OCI-LY7 (cell line): ENCODE measurements around the gene ETS2. TPM values are rescaled to one million over a fixed set of nuclear protein-coding genes. Genes with fewer than 3 reads are reported as not detected.

Experiments
- BruUV-seq: library from RNA; stranded (reverse); fragments of 400-500 nt; replicated peaks from 2 replicates; lab custom pipeline; 2021; lab: Mats Ljungman, UMichigan
- CTCF ChIA-PET: fragments of 300-600 bp; sonication (Branson Sonifier 250); formaldehyde crosslinking; loops from one replicate; lab custom pipeline; 2022; ENCODE audit warnings: antibody characterized with exemption; ENCODE audit not compliant: unreplicated experiment; lab: Charles Lee
- POLR2A ChIA-PET: fragments of 300-600 bp; sonication (Branson Sonifier 250); formaldehyde crosslinking; loops from one replicate; lab custom pipeline; 2022; ENCODE audit warnings: antibody characterized with exemption; lab: Charles Lee
- DNase-seq: peaks from one replicate; pipeline ENCODE4 v3.0.0-alpha.2; 2015; ENCODE audit warnings: low spot score
- H2AFZ ChIP-seq: fragments of 200-600 bp; sonication (generic), shearing (Covaris generic); 2 replicates; pipeline ENCODE4 v1.6.1; 2014; ENCODE audit warnings: mild to moderate bottlenecking, antibody characterized with exemption, low read length, moderate library complexity
- H3K27ac ChIP-seq: fragments of 200-600 bp; sonication (generic); 2 replicates; pipeline ENCODE4 v1.5.1; 2014; ENCODE audit warnings: mixed run types, low read depth, mild to moderate bottlenecking, moderate library complexity, low read length, inconsistent platforms; ENCODE audit not compliant: poor library complexity, severe bottlenecking
- H3K36me3 ChIP-seq: fragments of 200-600 bp; sonication (generic); 2 replicates; pipeline ENCODE4 v1.6.1; 2014; ENCODE audit warnings: mild to moderate bottlenecking, antibody characterized with exemption, low read length, moderate library complexity, mixed read lengths; ENCODE audit not compliant: insufficient read depth
- H3K4me1 ChIP-seq: fragments of 200-600 bp; sonication (generic); 2 replicates; pipeline ENCODE4 v1.5.1; 2014; ENCODE audit warnings: mild to moderate bottlenecking, low read length; ENCODE audit not compliant: insufficient read depth, poor library complexity, severe bottlenecking
- H3K4me2 ChIP-seq: fragments of 200-600 bp; sonication (generic); 2 replicates; pipeline ENCODE4 v1.6.1; 2014; ENCODE audit warnings: mild to moderate bottlenecking, low read length
- H3K4me3 ChIP-seq: fragments of 200-600 bp; sonication (generic); 2 replicates; pipeline ENCODE4 v1.5.1; 2014; ENCODE audit warnings: mild to moderate bottlenecking, low read depth, low read length; ENCODE audit not compliant: poor library complexity, severe bottlenecking
- H3K79me2 ChIP-seq: fragments of 200-600 bp; sonication (generic); 2 replicates; pipeline ENCODE4 v1.6.1; 2016; ENCODE audit warnings: low read depth, mild to moderate bottlenecking, low read length, moderate library complexity, mixed read lengths; ENCODE audit not compliant: insufficient read depth
- H3K9me2 ChIP-seq: fragments of 200-600 bp; sonication (generic); 2 replicates; pipeline ENCODE4 v1.6.1; 2016; ENCODE audit warnings: mild to moderate bottlenecking, low read length, mixed read lengths; ENCODE audit not compliant: insufficient read depth
- H3K9me3 ChIP-seq: fragments of 200-600 bp; sonication (generic); 2 replicates; pipeline ENCODE4 v1.6.1; 2014; ENCODE audit warnings: mild to moderate bottlenecking, mixed run types, low read length, mixed read lengths
- H4K20me1 ChIP-seq: fragments of 200-600 bp; sonication (generic); 2 replicates; pipeline ENCODE4 v1.6.1; 2014; ENCODE audit warnings: mild to moderate bottlenecking, antibody characterized with exemption, low read length, moderate library complexity, mixed read lengths; ENCODE audit not compliant: insufficient read depth
- CTCF ChIP-seq: fragments of 200-600 bp; sonication (generic); conservative IDR thresholded peaks from 2 replicates; pipeline ENCODE4 v1.5.1; 2014; ENCODE audit warnings: mild to moderate bottlenecking, antibody characterized with exemption, low read length, moderate library complexity, mixed read lengths
- EZH2phosphoT487 ChIP-seq: fragments of 200-600 bp; sonication (generic); IDR thresholded peaks from 2 replicates; pipeline ENCODE4 v1.6.1; 2018; ENCODE audit warnings: low read depth, borderline replicate concordance, mild to moderate bottlenecking, mixed run types, antibody characterized with exemption, low read length, moderate library complexity, mixed read lengths
- intact Hi-C: fragments of 100-400 bp; cut with micrococcal nuclease; formaldehyde crosslinking; loops from one replicate; pipeline ENCODE4 v1.10.0; 2022; ENCODE audit not compliant: unreplicated experiment
- total RNA-seq, 2 experiments: library from RNA; depleted of rRNA in 1 of 2; stranded (reverse); fragments of >200 nt in 1 of 2; shearing (Covaris generic) in 1 of 2; gene quantifications; 2 replicates each; pipeline ENCODE4 v1.2.3, GENCODE V29; 2014 to 2022

The ETS2 gene
- total RNA-seq, 2 experiments from 2014 or later = 9.8 to 24.1 TPM

- intact Hi-C loops = no loop called here
- no peaks in the 10 kb centered on the region for H4K20me1 ChIP-seq
- H3K9me3 ChIP-seq = peaks cover 7% of the 10 kb centered on the region; the same call in 1 of the 2 replicates
- H3K9me2 ChIP-seq = no peaks in the 10 kb centered on the region
- H3K27ac ChIP-seq = no peak overlapping the region
- TF ChIP-seq EZH2phosphoT487 (no peak), CTCF (no peak)
- no peak overlapping the region for H3K4me2 ChIP-seq
- H3K4me1 ChIP-seq = peaks cover 20% of the 10 kb centered on the region
- ChIA-PET POLR2A (interaction anchor here (0.6 kb wide), 1 partner anchor 510 kb away, joined by 4 read pairs; no protein-coding TSS in a partner anchor), CTCF (no interaction called here)
- no peak for DNase-seq
- H2AFZ ChIP-seq = no peak overlapping the region
- H3K4me3 ChIP-seq = no peak overlapping the region
- no TSS peak for BruUV-seq
- H3K79me2 ChIP-seq = no peaks in the 10 kb centered on the region
- no peaks in the 10 kb centered on the region for H3K36me3 ChIP-seq
Measured at GRCh38 chr21:38784458-38785266, 21.1 kb upstream of the ETS2 start.

- no peak for TF ChIP-seq CTCF
- no peak for TF ChIP-seq EZH2phosphoT487
- no peak overlapping the region for H3K4me2 ChIP-seq
- intact Hi-C loops = no loop called here
- no peak overlapping the region for H3K4me3 ChIP-seq
- CTCF ChIA-PET = interaction anchor here (0.6 kb wide), 1 partner anchor 415 kb away, joined by 3 read pairs; no protein-coding TSS in a partner anchor
- peaks cover 7% of the 10 kb centered on the region; the same call in 1 of the 2 replicates for H3K9me3 ChIP-seq
- H4K20me1 ChIP-seq = no peaks in the 10 kb centered on the region
- no peak for DNase-seq
- no peaks in the 10 kb centered on the region for H3K36me3 ChIP-seq
- no TSS peak for BruUV-seq
- peak overlapping the region; percentile 20; the same call in 1 of the 2 replicates for H2AFZ ChIP-seq
- no peaks in the 10 kb centered on the region for H3K79me2 ChIP-seq
- POLR2A ChIA-PET = no interaction called here
- H3K9me2 ChIP-seq = no peaks in the 10 kb centered on the region
- H3K27ac ChIP-seq = no peak overlapping the region
- H3K4me1 ChIP-seq = peaks cover 20% of the 10 kb centered on the region
Measured at GRCh38 chr21:38785483-38785882, 20.2 kb upstream of the ETS2 start.

GRCh38 chr21:38787016-38787415, 18.7 kb upstream of the ETS2 start:
- H3K4me2 ChIP-seq = no peak overlapping the region
- CTCF ChIA-PET = interaction anchor here (1.2 kb wide), 1 partner anchor 27 kb away, joined by 3 read pairs; no protein-coding TSS in a partner anchor
- no TSS peak for BruUV-seq

More at GRCh38 chr21:38787016-38787415, 18.7 kb upstream of the ETS2 start:
- no peak overlapping the region for H3K27ac ChIP-seq
- H3K79me2 ChIP-seq = no peaks in the 10 kb centered on the region
- H3K9me2 ChIP-seq = no peaks in the 10 kb centered on the region
- TF ChIP-seq EZH2phosphoT487 (no peak), CTCF (no peak)
- peaks cover 7% of the 10 kb centered on the region; the same call in 1 of the 2 replicates for H3K9me3 ChIP-seq
- POLR2A ChIA-PET = interaction anchor here (0.8 to 1.8 kb wide), 3 partner anchors 10 to 51 kb away, joined by 3 to 8 read pairs (median 3); no protein-coding TSS in a partner anchor
- no peak overlapping the region for H3K4me3 ChIP-seq
- DNase-seq = no peak
- peaks cover 25% of the 10 kb centered on the region for H3K4me1 ChIP-seq
- intact Hi-C loops = no loop called here
- no peak overlapping the region; the same call in 1 of the 2 replicates for H2AFZ ChIP-seq
- H4K20me1 ChIP-seq = no peaks in the 10 kb centered on the region
- no peaks in the 10 kb centered on the region for H3K36me3 ChIP-seq
